Suprapubic skin (tissue), 4 donors: ENCODE measurements around the gene ME3. TPM values are rescaled to one million over a fixed set of nuclear protein-coding genes. Genes with fewer than 3 reads are reported as not detected.

Experiments used
- DNase-seq, 2 donors: peaks; one replicate each; pipeline ENCODE4 v3.0.0-alpha.2; 2019; ENCODE audit warnings: low spot score in 2 of 2
- H3K27ac ChIP-seq: fragments of 200-600 bp; sonication (generic); one replicate; pipeline ENCODE4 v1.5.1; 2019
- H3K27me3 ChIP-seq: fragments of 200-600 bp; sonication (generic); one replicate; pipeline ENCODE4 v1.5.1; 2019
- H3K36me3 ChIP-seq: fragments of 200-600 bp; sonication (generic); one replicate; pipeline ENCODE4 v1.5.1; 2019
- H3K4me1 ChIP-seq: fragments of 200-600 bp; sonication (generic); one replicate; pipeline ENCODE4 v1.5.1; 2019
- H3K4me3 ChIP-seq: fragments of 200-600 bp; sonication (generic); one replicate; pipeline ENCODE4 v1.5.1; 2019; ENCODE audit warnings: mild to moderate bottlenecking
- H3K9me3 ChIP-seq: fragments of 200-600 bp; sonication (generic); one replicate; pipeline ENCODE4 v1.5.1; 2019
- CTCF ChIP-seq, 2 donors: fragments of 200-600 bp in 1 of 2; fragments of 450-650 bp in 1 of 2; sonication (generic) in 1 of 2; IDR thresholded peaks; one replicate each; pipeline ENCODE4 v1.5.1; 2016 to 2019; ENCODE audit warnings: antibody characterized with exemption in 2 of 2, mild to moderate bottlenecking in 1 of 2, moderate library complexity in 1 of 2
- EP300 ChIP-seq: sonication (generic); formaldehyde crosslinking; IDR thresholded peaks from one replicate; pipeline ENCODE4 v1.6.1; 2017; ENCODE audit warnings: antibody characterized with exemption
- POLR2A ChIP-seq, 2 donors: fragments of 450-650 bp; IDR thresholded peaks; one replicate each; pipeline ENCODE4 v1.6.1; 2017; ENCODE audit warnings: antibody characterized with exemption in 2 of 2, mild to moderate bottlenecking in 2 of 2, moderate library complexity in 2 of 2
- POLR2AphosphoS5 ChIP-seq, 3 donors: sonication (generic); formaldehyde crosslinking; IDR thresholded peaks; one replicate each; pipeline ENCODE4 v1.6.1; 2017; ENCODE audit warnings: antibody characterized with exemption in 3 of 3
- WGBS: methylation state at CpG from one replicate; pipeline ENCODE4 v1.1.5; 2018; 5-methylcytosine and 5-hydroxymethylcytosine counted together
- total RNA-seq, 4 donors: library from RNA; depleted of rRNA; stranded (reverse); fragments of >200 nt; gene quantifications; one replicate each; pipeline ENCODE4 v1.1.0, GENCODE V29; 2016

ME3 gene
- total RNA-seq, 4 donors from 2014 or later, result 3.7 to 17.0 (median 9.4) TPM

GRCh38 chr11:86575927-86576326 lies 96.5 kb downstream of the ME3 start:
- H3K9me3 ChIP-seq, result no peaks in the 10 kb centered on the region
- H3K4me3 ChIP-seq, result no peak overlapping the region
- no peaks in the 10 kb centered on the region for H3K27me3 ChIP-seq
- no peaks in the 10 kb centered on the region for H3K36me3 ChIP-seq
- no peak for DNase-seq
- WGBS, result 84% methylated on average over 2 of the region's 2 CpGs
- H3K27ac ChIP-seq, result no peak overlapping the region
- H3K4me1 ChIP-seq, result peaks cover 15% of the 10 kb centered on the region
- TF ChIP-seq POLR2AphosphoS5 (IDR thresholded peaks at IDR 0.05), result no peak
- no peak for TF ChIP-seq EP300
- no peak for TF ChIP-seq POLR2A (IDR thresholded peaks at IDR 0.05)
- TF ChIP-seq CTCF (IDR thresholded peaks at IDR 0.05), result no peak

GRCh38 chr11:86575208-86575855 lies 97.1 kb downstream of the ME3 start:
- Histone ChIP-seq H3K4me1 (peaks cover 15% of the 10 kb centered on the region), H3K27ac (no peak overlapping the region), H3K27me3 (no peaks in the 10 kb centered on the region), H3K4me3 (no peak overlapping the region), H3K36me3 (no peaks in the 10 kb centered on the region), H3K9me3 (no peaks in the 10 kb centered on the region)
- TF ChIP-seq EP300, result no peak
- TF ChIP-seq POLR2A (IDR thresholded peaks at IDR 0.05), result no peak
- no peak for TF ChIP-seq POLR2AphosphoS5 (IDR thresholded peaks at IDR 0.05)
- TF ChIP-seq CTCF (IDR thresholded peaks at IDR 0.05), result no peak
- DNase-seq, result no peak
- 95% methylated on average over 7 of the region's 7 CpGs for WGBS

- DNase-seq, result no peak
- Histone ChIP-seq H3K9me3 (no peaks in the 10 kb centered on the region), H3K4me1 (peaks cover 15% of the 10 kb centered on the region), H3K36me3 (no peaks in the 10 kb centered on the region), H3K27me3 (no peaks in the 10 kb centered on the region), H3K4me3 (no peak overlapping the region), H3K27ac (no peak overlapping the region)
- no peak for TF ChIP-seq CTCF (IDR thresholded peaks at IDR 0.05)
- TF ChIP-seq POLR2AphosphoS5 (IDR thresholded peaks at IDR 0.05), result no peak
- WGBS, result 58% methylated on average over 5 of the region's 5 CpGs
Observed at GRCh38 chr11:86574493-86575207, 97.8 kb downstream of the ME3 start.

- no peaks in the 10 kb centered on the region for H3K9me3 ChIP-seq
- TF ChIP-seq EP300, result no peak
- TF ChIP-seq POLR2A (IDR thresholded peaks at IDR 0.05), result no peak
- TF ChIP-seq CTCF (IDR thresholded peaks at IDR 0.05), result no peak
- no peak for TF ChIP-seq POLR2AphosphoS5 (IDR thresholded peaks at IDR 0.05)
- H3K27ac ChIP-seq, result no peak overlapping the region
- no peak for DNase-seq
- no peak overlapping the region for H3K4me3 ChIP-seq
- WGBS, result 86% methylated on average over 5 of the region's 5 CpGs
- no peaks in the 10 kb centered on the region for H3K4me1 ChIP-seq
- H3K27me3 ChIP-seq, result no peaks in the 10 kb centered on the region
- H3K36me3 ChIP-seq, result no peaks in the 10 kb centered on the region
Observed at GRCh38 chr11:86571273-86571948, 101.0 kb downstream of the ME3 start.

GRCh38 chr11:86570451-86570850 lies 102.0 kb downstream of the ME3 start:
- no peak overlapping the region for H3K4me3 ChIP-seq
- H3K4me1 ChIP-seq, result no peaks in the 10 kb centered on the region
- TF ChIP-seq CTCF (IDR thresholded peaks at IDR 0.05), result no peak
- no peak for TF ChIP-seq POLR2A (IDR thresholded peaks at IDR 0.05)
- TF ChIP-seq POLR2AphosphoS5 (IDR thresholded peaks at IDR 0.05), result no peak
- TF ChIP-seq EP300, result no peak
- no peaks in the 10 kb centered on the region for H3K9me3 ChIP-seq
- no peak overlapping the region for H3K27ac ChIP-seq
- H3K27me3 ChIP-seq, result no peaks in the 10 kb centered on the region
- 69% methylated on average over 3 of the region's 3 CpGs for WGBS
- no peaks in the 10 kb centered on the region for H3K36me3 ChIP-seq
- no peak for DNase-seq
